Omental fat pad (tissue), 4 donors: ENCODE results near the gene YJU2. TPM values are rescaled to one million over a fixed set of nuclear protein-coding genes. Genes with fewer than 3 reads are reported as not detected.

Experiments
- ATAC-seq: fragments of 150-250 bp; one replicate; pipeline ENCODE4 v1.9.1; 2016; ENCODE audit warnings: mild to moderate bottlenecking, moderate library complexity; ENCODE audit not compliant: low FRiP score
- DNase-seq: peaks from one replicate; pipeline ENCODE4 v3.0.0-alpha.2; 2019; ENCODE audit warnings: low spot score
- total RNA-seq, 4 donors: library from RNA; depleted of rRNA; stranded (reverse); fragments of >200 nt; gene quantifications; one replicate each; pipeline ENCODE4 v1.1.0, GENCODE V29; 2016
- TF ChIP-seq, protein P1 (sequence below), 3 donors: fragments of 450-650 bp; IDR thresholded peaks; one replicate each; pipeline ENCODE4 v1.5.1; 2016 to 2017; ENCODE audit warnings: antibody characterized with exemption in 3 of 3, mild to moderate bottlenecking in 3 of 3, moderate library complexity in 2 of 3

The YJU2 gene
- total RNA-seq, 4 donors from 2014 or later, result 13.2 to 23.7 (median 16.8) TPM

GRCh38 chr19:4303819-4304537, 57.1 kb downstream of the YJU2 start:
- TF ChIP-seq, protein P1, sequence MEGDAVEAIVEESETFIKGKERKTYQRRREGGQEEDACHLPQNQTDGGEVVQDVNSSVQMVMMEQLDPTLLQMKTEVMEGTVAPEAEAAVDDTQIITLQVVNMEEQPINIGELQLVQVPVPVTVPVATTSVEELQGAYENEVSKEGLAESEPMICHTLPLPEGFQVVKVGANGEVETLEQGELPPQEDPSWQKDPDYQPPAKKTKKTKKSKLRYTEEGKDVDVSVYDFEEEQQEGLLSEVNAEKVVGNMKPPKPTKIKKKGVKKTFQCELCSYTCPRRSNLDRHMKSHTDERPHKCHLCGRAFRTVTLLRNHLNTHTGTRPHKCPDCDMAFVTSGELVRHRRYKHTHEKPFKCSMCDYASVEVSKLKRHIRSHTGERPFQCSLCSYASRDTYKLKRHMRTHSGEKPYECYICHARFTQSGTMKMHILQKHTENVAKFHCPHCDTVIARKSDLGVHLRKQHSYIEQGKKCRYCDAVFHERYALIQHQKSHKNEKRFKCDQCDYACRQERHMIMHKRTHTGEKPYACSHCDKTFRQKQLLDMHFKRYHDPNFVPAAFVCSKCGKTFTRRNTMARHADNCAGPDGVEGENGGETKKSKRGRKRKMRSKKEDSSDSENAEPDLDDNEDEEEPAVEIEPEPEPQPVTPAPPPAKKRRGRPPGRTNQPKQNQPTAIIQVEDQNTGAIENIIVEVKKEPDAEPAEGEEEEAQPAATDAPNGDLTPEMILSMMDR (IDR thresholded peaks at IDR 0.05), result no peak
- DNase-seq (no peak), ATAC-seq (no peak)

DNA sequence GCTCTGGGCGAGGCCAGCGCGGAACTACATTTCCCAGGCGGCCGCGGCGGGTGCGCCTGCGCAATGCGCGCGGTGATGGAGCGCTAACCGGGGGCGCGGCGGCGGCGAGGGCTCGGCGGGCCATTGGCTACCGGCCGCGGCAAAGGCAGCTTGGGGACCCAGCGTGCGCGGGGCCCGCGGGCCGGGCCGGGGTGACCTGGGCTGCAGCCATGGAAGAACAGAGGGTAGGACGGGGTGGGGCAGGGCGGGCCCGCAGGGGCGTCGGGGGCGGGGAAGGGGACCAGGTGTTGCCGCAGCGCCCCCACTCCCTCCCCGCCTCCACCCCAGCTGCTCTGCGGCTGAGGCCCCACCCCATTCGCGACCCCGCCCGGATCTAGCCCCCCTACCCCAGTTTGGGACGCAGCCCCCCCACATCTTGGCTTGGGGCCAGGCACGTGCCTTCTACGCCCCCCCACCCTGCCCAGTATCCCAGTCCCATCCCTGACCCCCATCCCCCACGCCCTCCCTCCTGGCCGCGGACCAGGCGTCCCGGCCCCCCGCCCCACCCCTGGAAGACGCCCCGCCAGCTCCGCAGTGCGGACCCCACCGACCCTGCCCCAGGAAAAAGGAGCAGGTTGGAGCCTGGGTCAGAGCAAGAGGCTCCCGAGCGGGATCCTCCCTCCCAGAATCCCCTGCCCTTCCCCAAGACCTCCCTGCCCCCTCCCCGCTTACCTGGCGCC, 57.8 kb downstream of the YJU2 start, which contains the start of gene FSD1:
Gene FSD1, plus strand, starts transcription at position 61 of the 719 bp plus-strand sequence. Its CDS starts 149 bp downstream, at position 210.
- ATAC-seq, result no peak
- DNase-seq, result no peak
- TF ChIP-seq, protein P1 (IDR thresholded peaks at IDR 0.05), result no peak

DNA sequence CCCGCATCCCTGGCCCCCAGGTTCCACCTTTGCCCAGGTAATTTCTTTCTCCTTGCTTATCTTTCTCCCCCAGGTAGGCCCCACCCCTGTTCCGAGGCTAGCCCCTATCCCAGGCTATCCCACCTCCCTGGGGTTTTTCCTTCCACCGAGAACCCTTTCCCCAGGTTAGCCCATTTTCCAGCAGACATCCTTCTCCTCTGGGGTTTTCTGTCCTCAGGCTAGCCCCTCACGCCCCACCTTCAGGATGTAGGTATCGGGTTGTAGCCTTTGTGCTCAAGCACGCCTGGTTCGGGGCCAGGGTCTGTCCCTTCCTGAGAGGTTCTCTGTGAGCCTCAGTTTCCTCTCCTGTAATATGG, 58.4 kb downstream of the YJU2 start:
- ATAC-seq (no peak), DNase-seq (no peak)
- TF ChIP-seq, protein P1 (IDR thresholded peaks at IDR 0.05), result no peak

DNA sequence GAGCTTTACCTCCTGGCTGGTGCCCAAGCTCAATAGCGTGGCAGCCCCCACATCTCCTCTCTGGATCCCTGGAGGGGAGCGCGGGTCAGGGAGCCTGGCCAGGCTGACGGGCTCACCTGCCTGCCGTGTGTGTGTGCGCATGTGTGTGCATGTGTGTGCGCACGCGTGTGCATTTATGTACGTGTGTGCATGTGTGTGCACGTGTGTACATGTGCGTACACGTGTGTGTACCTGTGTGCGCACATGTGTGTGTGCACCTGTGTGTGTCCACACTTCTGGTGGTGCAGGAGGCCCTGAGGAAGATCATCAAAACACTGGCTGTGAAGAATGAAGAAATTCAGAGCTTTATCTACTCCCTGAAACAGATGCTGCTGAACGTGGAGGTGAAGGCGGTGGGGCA, 58.8 kb downstream of the YJU2 start:
- ATAC-seq, result no peak
- TF ChIP-seq, protein P1 (IDR thresholded peaks at IDR 0.05), result no peak

DNA sequence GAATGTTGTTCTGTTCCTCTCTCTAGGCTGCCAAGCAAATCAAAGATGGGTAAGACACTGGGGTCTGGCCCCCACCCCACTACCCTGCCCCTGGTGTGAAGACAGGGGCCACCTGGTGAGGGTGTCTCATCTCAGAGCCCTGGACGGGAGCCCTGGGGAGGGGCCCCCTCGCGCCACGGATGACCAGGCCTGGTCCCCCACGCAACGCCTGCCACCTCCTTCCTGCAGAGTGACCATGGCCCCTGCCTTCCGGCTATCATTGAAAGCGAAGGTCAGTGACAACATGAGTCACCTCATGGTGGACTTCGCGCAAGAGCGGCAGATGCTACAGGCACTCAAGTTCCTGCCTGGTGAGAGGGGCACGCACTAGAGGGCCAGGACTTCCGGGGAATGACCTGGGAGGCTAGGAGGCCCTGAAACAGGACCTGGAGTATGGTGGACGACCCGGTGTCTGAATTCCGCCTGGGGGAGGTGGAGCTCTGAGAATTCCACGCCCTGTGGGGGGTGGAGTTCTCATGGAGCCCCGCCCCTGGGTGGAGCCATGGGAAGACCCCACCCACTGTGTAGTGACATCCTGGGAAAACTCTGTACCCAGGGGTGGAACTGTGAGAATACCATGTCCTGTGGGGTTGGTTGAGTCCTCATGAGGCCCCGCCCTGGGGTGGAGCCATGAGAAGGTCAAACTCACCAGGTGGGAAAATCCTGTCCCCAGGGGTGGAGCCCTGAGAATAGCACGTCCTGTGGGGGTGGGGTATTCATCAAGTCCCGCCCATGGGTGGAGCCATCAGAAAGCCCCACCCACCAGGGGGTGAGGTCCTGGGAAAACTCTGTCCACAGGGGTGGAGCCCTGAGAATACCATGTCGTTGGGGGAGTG, 63.6 kb downstream of the YJU2 start:
- TF ChIP-seq, protein P1 (IDR thresholded peaks at IDR 0.05), result no peak
- peak; percentile 14 for ATAC-seq
- DNase-seq, result no peak

More for the DNA sequence above, 58.8 kb downstream of the YJU2 start:
- DNase-seq, result no peak

- no peak for DNase-seq
- TF ChIP-seq, protein P1 (IDR thresholded peaks at IDR 0.05), result no peak
- ATAC-seq, result no peak
Measured at GRCh38 chr19:4313847-4314490, 67.1 kb downstream of the YJU2 start.
